ENCODE measurements around the gene CTSE. TPM values are rescaled to one million over a fixed set of nuclear protein-coding genes. Genes with fewer than 3 reads are reported as not detected.

Gene CTSE
- total and polyA plus RNA-seq, 2 of the 4 experiments (the other 2 are of a cell fraction): not detected

- H2BK20ac ChIP-seq (ENCODE audit: low read depth, low read length): no peak overlapping the region
- H3K36me3 ChIP-seq (ENCODE audit: control insufficient read depth, insufficient read depth, low read length): no peaks in the 10 kb centered on the region
- no peak overlapping the region for H3K18ac ChIP-seq (ENCODE audit: low read depth, low read length)
- no peak overlapping the region for H4K8ac ChIP-seq (ENCODE audit: low read depth in 2 of 2, low read length in 2 of 2)
- CTCF ChIA-PET: no interaction called here
- H2BK15ac ChIP-seq (ENCODE audit: low read depth, low read length): no peak overlapping the region
- no peak overlapping the region for H3K4me2 ChIP-seq (ENCODE audit: low read depth, low read length)
- H4K91ac ChIP-seq (ENCODE audit: insufficient read depth, low read depth, low read length): no peak overlapping the region
- ATAC-seq (ENCODE audit: low read depth): peak; percentile 54; the same call in 1 of the 2 replicates
- in situ Hi-C loops (cut with MboI; ENCODE audit: low sequenced_read_pairs) (no loop called here), intact Hi-C loops (cut with micrococcal nuclease) (no loop called here), dilution Hi-C loops (cut with HindIII; ENCODE audit: low sequenced_read_pairs, unreplicated experiment) (no loop called here)
- DNase-seq: peak; percentile 63
- no peak overlapping the region for H3K4me3 ChIP-seq (ENCODE audit: insufficient read depth, low read depth, low read length)
- peaks cover 4% of the 10 kb centered on the region for H3K4me1 ChIP-seq (ENCODE audit: control insufficient read depth, insufficient read depth, low read length)
- H2BK120ac ChIP-seq (ENCODE audit: low read depth, low read length): 0 out of 2 replicates have a peak overlapping the region, but pooled peaks have one; percentile 32
- no peaks in the 10 kb centered on the region for H3K9me3 ChIP-seq (ENCODE audit: control insufficient read depth, insufficient read depth, low read length)
- no peak overlapping the region for H3K9ac ChIP-seq (ENCODE audit: low read depth, low read length)
- H3K23ac ChIP-seq (ENCODE audit: low read depth, low read length): no peak overlapping the region
- POLR2A ChIA-PET (ENCODE audit: unreplicated experiment): no interaction called here
- no TSS peak for BruUV-seq (replicated peaks)
- no peak overlapping the region for H4K5ac ChIP-seq (ENCODE audit: low read depth, low read length)
- no peak overlapping the region for H2AK9ac ChIP-seq (replicated peaks; ENCODE audit: low read depth, low read length, poor library complexity)
- H3K27ac ChIP-seq (ENCODE audit: insufficient read depth, low read length): no peak overlapping the region
- TF ChIP-seq NFE2L2 (IDR thresholded peaks at IDR 0.05; ENCODE audit: low read depth, low read length) (no peak), SMC3 (IDR thresholded peaks at IDR 0.05; ENCODE audit: low read depth, low read length) (no peak), FOS (IDR thresholded peaks at IDR 0.05; ENCODE audit: low read depth, low read length) (no peak), CEBPB (IDR thresholded peaks at IDR 0.05; ENCODE audit: low read depth, low read length) (no peak), RFX5 (IDR thresholded peaks at IDR 0.05; ENCODE audit: low read depth, low read length) (no peak), CTCF (conservative IDR thresholded peaks at IDR 0.05; ENCODE audit: low read depth, low read length) (no peak), ELK1 (IDR thresholded peaks at IDR 0.05; ENCODE audit: borderline replicate concordance, low read depth, low read length) (no peak), RAD21 (IDR thresholded peaks at IDR 0.05; ENCODE audit: low read length) (no peak), BHLHE40 (IDR thresholded peaks at IDR 0.05; ENCODE audit: low read depth, low read length) (no peak), CHD1 (IDR thresholded peaks at IDR 0.05; ENCODE audit: low read depth, low read length) (no peak), POLR2A (IDR thresholded peaks at IDR 0.05; ENCODE audit: low read depth, low read length) (no peak), MXI1 (IDR thresholded peaks at IDR 0.05; ENCODE audit: borderline replicate concordance, low read depth, low read length) (no peak), USF2 (IDR thresholded peaks at IDR 0.05; ENCODE audit: low read depth, low read length) (no peak), MAZ (IDR thresholded peaks at IDR 0.05; ENCODE audit: borderline replicate concordance, low read depth, low read length) (no peak), RCOR1 (IDR thresholded peaks at IDR 0.05; ENCODE audit: insufficient replicate concordance, low read length) (no peak), MAFK (IDR thresholded peaks at IDR 0.05; ENCODE audit: low read depth, low read length) (no peak)
- H2AFZ ChIP-seq (replicated peaks; ENCODE audit: low read length, poor library complexity): peak overlapping the region; percentile 47
- no peak overlapping the region for H3K14ac ChIP-seq (replicated peaks; ENCODE audit: low read depth, low read length)
- no CpG with 5 or more reads among the region's 4 CpGs for WGBS, 2 experiments (ENCODE audit: extremely low coverage in 2 of 2, insufficient read length in 1 of 2)
- no peak overlapping the region for H2BK5ac ChIP-seq (ENCODE audit: low read depth, low read length, poor library complexity, severe bottlenecking)
- no peak overlapping the region; the same call in 1 of the 2 replicates for H3K4ac ChIP-seq (ENCODE audit: low read depth, low read length)
- H3K9me1 ChIP-seq (ENCODE audit: insufficient read depth, low read length): peaks cover 4% of the 10 kb centered on the region; the same call in 1 of the 2 replicates
- no peaks in the 10 kb centered on the region for H3K79me1 ChIP-seq (ENCODE audit: low read depth in 1 of 2, low read length in 2 of 2)
- H2AK5ac ChIP-seq (ENCODE audit: low read depth, low read length): no peak overlapping the region; the same call in 1 of the 2 replicates
- no peaks in the 10 kb centered on the region for H4K20me1 ChIP-seq (ENCODE audit: insufficient read depth, low read length)
- H3K56ac ChIP-seq (ENCODE audit: extremely low read depth, insufficient read depth, low read length): no peak overlapping the region
- peaks cover 10% of the 10 kb centered on the region for H3K27me3 ChIP-seq (ENCODE audit: control insufficient read depth, insufficient read depth, low read length)
Observed at GRCh38 chr1:206021626-206022365, 1.9 kb downstream of the CTSE start.
